ENCODE measurements around the gene CEACAM4. TPM values are rescaled to one million over a fixed set of nuclear protein-coding genes. Genes with fewer than 3 reads are reported as not detected.

Gene CEACAM4
- total RNA-seq, 1 experiment from 2014 or later: not detected

DNA sequence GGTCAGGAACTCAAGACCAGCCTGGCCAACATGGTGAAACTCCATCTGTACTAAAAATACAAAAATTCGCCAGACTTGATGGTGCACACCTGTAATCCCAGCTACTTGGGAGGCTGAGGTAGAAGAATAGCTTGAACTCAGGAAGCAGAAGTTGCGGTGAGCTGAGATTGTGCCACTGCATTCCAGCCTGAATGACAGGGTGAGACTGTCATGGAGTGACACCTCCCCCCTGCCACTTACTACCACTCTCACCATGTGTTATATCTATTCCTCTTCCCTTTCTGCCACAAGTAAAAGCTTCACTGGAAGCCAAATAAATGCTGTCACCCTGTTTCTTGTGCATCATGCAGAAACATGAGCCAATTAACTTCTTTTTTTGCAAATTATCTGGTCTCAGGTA lies 10.6 kb upstream of the CEACAM4 start:
- POLR2A ChIA-PET: no interaction called here
- H3K4me3 ChIP-seq (ENCODE audit: low read depth in 2 of 2, low read length in 2 of 2): no peak overlapping the region
- intact Hi-C loops (cut with micrococcal nuclease; ENCODE audit: unreplicated experiment): no loop called here

DNA sequence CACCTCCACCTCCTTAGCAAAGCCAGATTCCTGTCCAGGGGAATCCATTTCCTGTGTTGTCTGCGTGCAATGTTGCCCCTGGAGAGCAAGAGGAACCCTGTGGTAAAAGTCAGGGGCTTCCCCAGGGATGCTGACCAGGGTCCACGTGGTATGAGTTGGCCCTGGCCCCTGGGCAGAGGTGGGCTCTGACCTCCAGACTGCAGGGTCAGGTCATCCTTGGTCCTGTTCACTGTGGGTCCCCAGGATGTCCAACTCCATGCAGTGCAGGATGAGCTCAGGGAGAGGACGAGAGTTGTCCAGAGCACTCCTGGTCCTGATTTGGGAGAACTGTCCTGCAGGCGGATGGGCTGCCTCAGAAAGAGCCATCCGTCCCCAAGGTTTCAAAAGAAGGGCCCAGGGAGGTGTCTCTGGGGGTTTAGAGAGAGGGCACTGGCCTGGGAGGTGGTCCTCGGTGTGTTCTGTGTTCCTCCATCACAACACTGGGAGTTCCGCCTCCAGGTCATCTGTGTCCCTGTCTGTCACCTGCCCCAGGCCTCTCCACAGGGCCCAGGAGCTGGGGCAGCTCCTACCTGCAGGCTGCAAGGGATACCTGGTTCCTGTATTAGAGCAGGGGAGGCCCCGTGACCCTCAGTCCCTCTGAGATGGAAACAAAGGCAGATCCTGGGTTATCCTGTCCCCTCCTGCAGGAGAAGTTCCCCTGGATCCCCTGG lies 1.2 kb upstream of the CEACAM4 start:
- intact Hi-C loops (cut with micrococcal nuclease; ENCODE audit: unreplicated experiment) (no loop called here), in situ Hi-C loops (cut with HindIII; ENCODE audit: low pct_unique_long_range_greater_than_20kb, low sequenced_read_pairs) (no loop called here)
- ATAC-seq (no peak), DNase-seq (ENCODE audit: low read depth, low spot score) (no peak)
- Histone ChIP-seq H3K4me1 (ENCODE audit: control insufficient read depth, insufficient read depth, low read length) (no peaks in the 10 kb centered on the region), H3K27me3 (ENCODE audit: control insufficient read depth, insufficient read depth, low read length) (peaks cover 4% of the 10 kb centered on the region), H3K4me3 (ENCODE audit: low read depth in 2 of 2, low read length in 2 of 2) (no peak overlapping the region), H3K9me3 (ENCODE audit: control insufficient read depth, insufficient read depth, low read depth, low read length) (no peaks in the 10 kb centered on the region), H3K36me3 (ENCODE audit: control insufficient read depth, insufficient read depth, low read length) (no peaks in the 10 kb centered on the region), H3K27ac (ENCODE audit: low read length) (no peak overlapping the region)
- POLR2A ChIA-PET: no interaction called here
- BruUV-seq (replicated peaks): no TSS peak
- TF ChIP-seq, protein P1, sequence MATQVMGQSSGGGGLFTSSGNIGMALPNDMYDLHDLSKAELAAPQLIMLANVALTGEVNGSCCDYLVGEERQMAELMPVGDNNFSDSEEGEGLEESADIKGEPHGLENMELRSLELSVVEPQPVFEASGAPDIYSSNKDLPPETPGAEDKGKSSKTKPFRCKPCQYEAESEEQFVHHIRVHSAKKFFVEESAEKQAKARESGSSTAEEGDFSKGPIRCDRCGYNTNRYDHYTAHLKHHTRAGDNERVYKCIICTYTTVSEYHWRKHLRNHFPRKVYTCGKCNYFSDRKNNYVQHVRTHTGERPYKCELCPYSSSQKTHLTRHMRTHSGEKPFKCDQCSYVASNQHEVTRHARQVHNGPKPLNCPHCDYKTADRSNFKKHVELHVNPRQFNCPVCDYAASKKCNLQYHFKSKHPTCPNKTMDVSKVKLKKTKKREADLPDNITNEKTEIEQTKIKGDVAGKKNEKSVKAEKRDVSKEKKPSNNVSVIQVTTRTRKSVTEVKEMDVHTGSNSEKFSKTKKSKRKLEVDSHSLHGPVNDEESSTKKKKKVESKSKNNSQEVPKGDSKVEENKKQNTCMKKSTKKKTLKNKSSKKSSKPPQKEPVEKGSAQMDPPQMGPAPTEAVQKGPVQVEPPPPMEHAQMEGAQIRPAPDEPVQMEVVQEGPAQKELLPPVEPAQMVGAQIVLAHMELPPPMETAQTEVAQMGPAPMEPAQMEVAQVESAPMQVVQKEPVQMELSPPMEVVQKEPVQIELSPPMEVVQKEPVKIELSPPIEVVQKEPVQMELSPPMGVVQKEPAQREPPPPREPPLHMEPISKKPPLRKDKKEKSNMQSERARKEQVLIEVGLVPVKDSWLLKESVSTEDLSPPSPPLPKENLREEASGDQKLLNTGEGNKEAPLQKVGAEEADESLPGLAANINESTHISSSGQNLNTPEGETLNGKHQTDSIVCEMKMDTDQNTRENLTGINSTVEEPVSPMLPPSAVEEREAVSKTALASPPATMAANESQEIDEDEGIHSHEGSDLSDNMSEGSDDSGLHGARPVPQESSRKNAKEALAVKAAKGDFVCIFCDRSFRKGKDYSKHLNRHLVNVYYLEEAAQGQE (IDR thresholded peaks at IDR 0.05; ENCODE audit: insufficient read depth in 1 of 2, low read depth in 2 of 2, low read length in 1 of 2): no peak
- TF ChIP-seq, protein P2, sequence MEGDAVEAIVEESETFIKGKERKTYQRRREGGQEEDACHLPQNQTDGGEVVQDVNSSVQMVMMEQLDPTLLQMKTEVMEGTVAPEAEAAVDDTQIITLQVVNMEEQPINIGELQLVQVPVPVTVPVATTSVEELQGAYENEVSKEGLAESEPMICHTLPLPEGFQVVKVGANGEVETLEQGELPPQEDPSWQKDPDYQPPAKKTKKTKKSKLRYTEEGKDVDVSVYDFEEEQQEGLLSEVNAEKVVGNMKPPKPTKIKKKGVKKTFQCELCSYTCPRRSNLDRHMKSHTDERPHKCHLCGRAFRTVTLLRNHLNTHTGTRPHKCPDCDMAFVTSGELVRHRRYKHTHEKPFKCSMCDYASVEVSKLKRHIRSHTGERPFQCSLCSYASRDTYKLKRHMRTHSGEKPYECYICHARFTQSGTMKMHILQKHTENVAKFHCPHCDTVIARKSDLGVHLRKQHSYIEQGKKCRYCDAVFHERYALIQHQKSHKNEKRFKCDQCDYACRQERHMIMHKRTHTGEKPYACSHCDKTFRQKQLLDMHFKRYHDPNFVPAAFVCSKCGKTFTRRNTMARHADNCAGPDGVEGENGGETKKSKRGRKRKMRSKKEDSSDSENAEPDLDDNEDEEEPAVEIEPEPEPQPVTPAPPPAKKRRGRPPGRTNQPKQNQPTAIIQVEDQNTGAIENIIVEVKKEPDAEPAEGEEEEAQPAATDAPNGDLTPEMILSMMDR (IDR thresholded peaks at IDR 0.05): no peak
- TF ChIP-seq POLR2AphosphoS5 (IDR thresholded peaks at IDR 0.05; ENCODE audit: low read depth, low read length): no peak
- TF ChIP-seq SIN3A (IDR thresholded peaks at IDR 0.05; ENCODE audit: borderline replicate concordance, insufficient read depth, low read depth, low read length): no peak
- no peak for TF ChIP-seq TCF7L2 (IDR thresholded peaks at IDR 0.05; ENCODE audit: low read depth, low read length)
- CTCF ChIA-PET: no interaction called here

More for the DNA sequence above, 10.6 kb upstream of the CEACAM4 start:
- BruUV-seq (replicated peaks): no TSS peak
- Histone ChIP-seq H3K4me1 (ENCODE audit: control insufficient read depth, insufficient read depth, low read length) (no peaks in the 10 kb centered on the region), H3K27me3 (ENCODE audit: control insufficient read depth, insufficient read depth, low read length) (no peaks in the 10 kb centered on the region), H3K36me3 (ENCODE audit: control insufficient read depth, insufficient read depth, low read length) (no peaks in the 10 kb centered on the region), H3K9me3 (ENCODE audit: control insufficient read depth, insufficient read depth, low read depth, low read length) (no peaks in the 10 kb centered on the region), H3K27ac (ENCODE audit: low read length) (no peak overlapping the region)
- DNase-seq (ENCODE audit: low read depth, low spot score): no peak
- CTCF ChIA-PET: no interaction called here
- in situ Hi-C loops (cut with HindIII; ENCODE audit: low pct_unique_long_range_greater_than_20kb, low sequenced_read_pairs): no loop called here
- no peak for ATAC-seq
- TF ChIP-seq POLR2AphosphoS5 (IDR thresholded peaks at IDR 0.05; ENCODE audit: low read depth, low read length): no peak

DNA sequence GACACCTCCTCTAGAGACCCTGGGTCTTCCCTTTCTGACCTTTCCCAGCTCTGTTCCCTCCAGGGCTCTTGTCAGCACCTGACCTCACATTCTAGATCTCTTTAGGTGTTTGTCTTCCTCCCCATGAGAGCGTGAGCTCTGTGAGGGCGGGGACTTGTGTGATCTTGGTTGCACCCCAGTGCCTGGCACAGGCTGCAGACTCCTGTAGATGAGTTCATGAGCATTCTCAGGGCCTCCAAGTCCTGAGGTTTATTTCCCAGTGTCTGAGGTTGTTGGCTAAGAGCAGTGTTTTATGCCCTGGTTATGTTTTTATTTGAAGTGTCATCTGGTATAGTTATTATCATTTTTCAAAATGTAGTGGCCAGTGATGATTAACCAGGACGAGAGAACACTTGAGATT lies 596 bp downstream of the CEACAM4 start:
- ATAC-seq (no peak), DNase-seq (ENCODE audit: low read depth, low spot score) (no peak)
- ChIA-PET CTCF (no interaction called here), POLR2A (no interaction called here)
- in situ Hi-C loops (cut with HindIII; ENCODE audit: low pct_unique_long_range_greater_than_20kb, low sequenced_read_pairs) (no loop called here), intact Hi-C loops (cut with micrococcal nuclease; ENCODE audit: unreplicated experiment) (no loop called here)
- no peaks in the 10 kb centered on the region for H3K36me3 ChIP-seq (ENCODE audit: control insufficient read depth, insufficient read depth, low read length)
- H3K27me3 ChIP-seq (ENCODE audit: control insufficient read depth, insufficient read depth, low read length): peaks cover 3% of the 10 kb centered on the region
- TF ChIP-seq, protein P2 (IDR thresholded peaks at IDR 0.05): no peak
- TF ChIP-seq, protein P1 (IDR thresholded peaks at IDR 0.05; ENCODE audit: insufficient read depth in 1 of 2, low read depth in 2 of 2, low read length in 1 of 2): no peak
- TF ChIP-seq SIN3A (IDR thresholded peaks at IDR 0.05; ENCODE audit: borderline replicate concordance, insufficient read depth, low read depth, low read length) (no peak), TCF7L2 (IDR thresholded peaks at IDR 0.05; ENCODE audit: low read depth, low read length) (no peak), POLR2AphosphoS5 (IDR thresholded peaks at IDR 0.05; ENCODE audit: low read depth, low read length) (no peak)
- no peaks in the 10 kb centered on the region for H3K4me1 ChIP-seq (ENCODE audit: control insufficient read depth, insufficient read depth, low read length)
- no TSS peak for BruUV-seq (replicated peaks)
- no peak overlapping the region for H3K27ac ChIP-seq (ENCODE audit: low read length)
- H3K4me3 ChIP-seq (ENCODE audit: low read depth in 2 of 2, low read length in 2 of 2): no peak overlapping the region
- no peaks in the 10 kb centered on the region for H3K9me3 ChIP-seq (ENCODE audit: control insufficient read depth, insufficient read depth, low read depth, low read length)

All from Panc1 (cell line).